Measurements from ENCODE around the gene DLX2.
"Not testable (repeated sequence)": the region's sequence is repeated elsewhere in the genome, so short reads cannot be mapped to it uniquely, and the experiment has no call there.

Gene DLX2

DNA sequence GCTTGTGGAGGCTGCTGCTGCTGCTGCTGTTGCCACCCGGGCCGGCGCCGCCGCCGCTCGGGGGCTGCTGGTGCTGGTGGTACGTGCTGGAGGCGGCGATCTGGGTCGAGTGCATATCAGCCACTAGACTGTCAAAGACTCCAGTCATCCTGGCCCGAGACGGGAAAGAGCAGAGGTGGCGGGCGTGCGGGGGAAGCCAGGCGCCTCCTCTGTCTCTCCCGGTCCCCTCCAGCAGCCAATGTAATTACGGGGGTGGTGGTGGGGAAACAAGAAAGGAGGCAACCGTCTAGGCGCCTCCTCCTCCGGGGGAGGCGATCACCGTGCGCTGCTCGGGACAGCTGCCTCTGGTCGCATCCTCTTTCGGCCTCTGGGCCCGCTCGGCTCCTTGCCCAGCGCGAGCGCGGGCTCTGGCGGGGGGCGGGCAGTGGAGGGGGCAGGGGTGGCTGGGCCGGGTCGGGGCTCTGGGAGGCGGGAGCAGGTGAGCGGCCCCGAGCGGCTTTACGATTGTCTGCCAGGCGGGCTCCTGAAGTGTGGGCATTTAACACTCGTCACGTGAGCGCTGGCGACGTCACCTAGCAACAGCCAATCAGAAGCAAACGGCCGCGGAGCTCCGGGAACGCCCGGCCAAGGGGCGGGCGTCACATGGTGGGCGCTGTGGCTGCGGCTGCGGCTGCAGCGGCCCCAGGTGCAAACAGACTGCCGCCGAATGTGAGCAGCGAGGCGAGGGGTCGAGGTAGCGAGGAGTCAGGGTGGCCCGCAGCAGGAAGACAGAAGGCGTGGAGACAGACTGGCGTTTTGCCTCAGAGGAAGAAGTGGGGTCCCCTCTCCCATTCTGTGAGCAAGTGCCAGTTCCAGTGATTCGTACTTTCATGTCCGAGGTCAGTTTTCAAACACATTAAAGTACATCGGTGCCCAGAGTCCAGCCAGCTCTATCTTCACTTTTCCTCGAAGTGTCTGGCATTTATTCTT is at the start of gene DLX2:
TSS of gene DLX2 (minus strand) at position 510 of the 969 bp plus-strand sequence. CDS start at position 148, 362 bp downstream.
- peak; percentile 81 to 93 for DNase-seq

GRCh38 chr2:172147944-172148650 is 45.4 kb upstream of the DLX2 start:
- DNase-seq = no peak

GRCh38 chr2:172143817-172144216 is 41.1 kb upstream of the DLX2 start:
- no peak for DNase-seq

GRCh38 chr2:172138727-172139126 is 36.0 kb upstream of the DLX2 start:
- not testable (repeated sequence) for DNase-seq

- no peak for DNase-seq
Measured at GRCh38 chr2:172137943-172138342, 35.2 kb upstream of the DLX2 start.

- DNase-seq = no peak
Measured at GRCh38 chr2:172137109-172137508, 34.4 kb upstream of the DLX2 start.

GRCh38 chr2:172135446-172135845 is 32.7 kb upstream of the DLX2 start:
- no peak for DNase-seq

DNA sequence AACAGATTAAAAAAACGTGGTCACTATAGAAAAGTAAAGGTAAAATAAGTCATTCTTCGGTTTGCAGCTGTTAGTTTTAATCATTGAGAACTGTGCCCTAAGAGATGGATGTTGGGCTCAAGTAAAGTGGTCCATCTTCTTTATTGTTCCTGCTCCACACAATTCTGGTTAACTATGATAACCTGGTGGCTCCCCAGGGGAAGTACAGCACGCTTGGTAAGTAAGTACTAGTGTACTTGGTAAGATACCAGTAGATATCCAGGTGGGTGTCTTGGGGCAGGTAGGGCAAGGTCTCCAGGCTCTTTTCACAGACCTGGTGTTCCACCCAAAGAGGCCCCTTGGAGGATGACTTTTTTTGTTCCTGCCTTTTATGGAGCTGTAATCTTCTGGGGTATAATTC is 31.6 kb upstream of the DLX2 start:
- DNase-seq = no peak

GRCh38 chr2:172131713-172132555 is 29.2 kb upstream of the DLX2 start:
- DNase-seq = no peak

DNA sequence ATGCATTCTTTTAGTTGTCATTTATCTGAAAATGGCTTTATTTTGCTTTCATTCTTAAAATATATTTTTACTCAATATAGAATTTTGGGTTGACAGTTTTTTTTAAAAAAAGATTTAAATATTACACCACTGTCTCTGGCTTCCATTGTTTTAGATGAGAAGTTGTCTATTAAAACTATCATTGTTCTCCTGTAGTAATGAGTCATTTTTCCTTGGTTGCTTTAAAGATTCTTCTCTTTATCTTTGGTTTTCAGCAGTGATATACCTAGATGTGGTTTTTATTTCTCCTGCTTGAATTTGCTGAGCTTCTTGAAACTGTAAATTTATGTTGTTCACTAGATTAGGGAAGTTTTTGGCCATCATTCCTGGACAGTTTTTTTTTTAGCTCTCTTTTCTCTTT is 26.7 kb upstream of the DLX2 start:
- DNase-seq = no peak

DNA sequence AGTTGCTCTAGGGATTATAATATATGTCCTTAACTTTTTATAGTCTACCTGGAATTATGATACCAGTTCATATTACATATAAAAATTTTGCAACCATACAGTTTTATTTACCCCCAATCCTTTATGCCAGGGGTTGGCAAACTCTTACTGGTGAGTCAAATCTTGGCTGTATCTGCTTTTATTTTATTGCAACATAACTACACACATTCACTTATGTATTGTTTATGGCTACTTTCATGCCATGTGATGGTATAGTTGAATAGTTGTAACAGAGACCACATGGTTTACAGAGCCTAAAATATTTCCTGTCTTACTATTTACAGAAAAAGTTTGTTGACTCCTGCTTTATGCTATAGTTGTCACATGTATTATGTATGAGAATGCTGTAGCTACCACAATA is 25.8 kb upstream of the DLX2 start:
- DNase-seq = no peak

- DNase-seq = no peak
Measured at GRCh38 chr2:172120118-172120517, 17.4 kb upstream of the DLX2 start.

DNA sequence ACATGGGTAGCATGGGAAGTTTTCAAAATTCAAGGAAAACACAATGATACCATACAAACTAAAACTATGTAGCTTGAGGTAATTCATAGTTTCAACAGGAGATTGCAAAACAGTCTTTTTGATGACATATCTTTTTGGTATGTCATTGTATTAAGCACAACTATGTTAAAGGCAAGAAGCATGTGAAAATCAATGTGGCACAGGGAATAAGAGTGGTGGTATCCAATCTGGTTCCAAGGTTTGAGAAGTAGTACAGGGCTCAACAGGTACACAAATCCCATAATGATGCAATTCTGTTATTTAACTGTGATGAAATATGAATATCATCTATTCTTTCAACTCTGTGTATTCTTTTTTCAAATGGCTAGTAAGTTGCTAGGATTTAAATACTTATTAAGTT is 16.4 kb upstream of the DLX2 start:
- no peak for DNase-seq

- DNase-seq = no peak
Measured at GRCh38 chr2:172116107-172116506, 13.4 kb upstream of the DLX2 start.

DNA sequence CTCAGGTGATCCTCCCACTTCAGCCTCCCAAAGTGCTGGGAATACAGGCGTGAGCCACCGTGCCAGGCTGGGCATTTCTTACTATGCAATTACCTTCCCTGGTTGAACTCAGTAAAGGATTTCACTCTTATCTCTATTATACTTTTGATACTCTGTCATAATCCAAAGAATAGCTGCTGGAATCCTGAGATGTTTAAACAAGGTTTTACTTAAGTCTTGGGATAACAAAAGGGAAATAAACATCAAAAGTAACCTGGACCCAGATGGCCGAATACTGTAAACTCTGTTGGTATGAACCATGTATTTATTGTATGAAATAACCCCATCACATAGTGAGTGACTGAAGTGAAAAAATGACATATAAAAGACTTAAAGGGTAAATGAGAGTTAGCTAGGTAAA is 11.9 kb upstream of the DLX2 start:
- no peak for DNase-seq

DNA sequence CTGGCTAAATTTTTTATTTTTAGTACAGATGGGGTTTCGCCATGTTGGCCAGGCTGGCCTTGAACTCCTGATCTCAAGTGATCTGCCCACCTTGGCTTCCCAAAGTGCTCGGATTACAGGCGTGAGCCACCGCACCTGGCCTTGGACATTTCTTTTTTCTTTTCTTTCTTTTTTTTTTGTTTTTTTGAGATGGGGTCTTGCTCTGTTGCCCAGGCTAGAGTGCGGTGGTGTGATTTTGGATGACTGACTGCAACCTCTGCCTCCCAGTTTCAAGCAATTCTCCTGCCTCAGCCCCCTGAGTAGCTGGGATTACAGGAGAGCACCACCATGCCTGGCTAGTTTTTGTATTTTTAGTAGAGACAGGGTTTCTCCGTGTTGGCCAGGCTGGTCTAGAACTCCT is 11.5 kb upstream of the DLX2 start:
- not testable (repeated sequence) for DNase-seq

GRCh38 chr2:172113617-172114016 is 10.9 kb upstream of the DLX2 start:
- peak; percentile 16 to 51 for DNase-seq

DNA sequence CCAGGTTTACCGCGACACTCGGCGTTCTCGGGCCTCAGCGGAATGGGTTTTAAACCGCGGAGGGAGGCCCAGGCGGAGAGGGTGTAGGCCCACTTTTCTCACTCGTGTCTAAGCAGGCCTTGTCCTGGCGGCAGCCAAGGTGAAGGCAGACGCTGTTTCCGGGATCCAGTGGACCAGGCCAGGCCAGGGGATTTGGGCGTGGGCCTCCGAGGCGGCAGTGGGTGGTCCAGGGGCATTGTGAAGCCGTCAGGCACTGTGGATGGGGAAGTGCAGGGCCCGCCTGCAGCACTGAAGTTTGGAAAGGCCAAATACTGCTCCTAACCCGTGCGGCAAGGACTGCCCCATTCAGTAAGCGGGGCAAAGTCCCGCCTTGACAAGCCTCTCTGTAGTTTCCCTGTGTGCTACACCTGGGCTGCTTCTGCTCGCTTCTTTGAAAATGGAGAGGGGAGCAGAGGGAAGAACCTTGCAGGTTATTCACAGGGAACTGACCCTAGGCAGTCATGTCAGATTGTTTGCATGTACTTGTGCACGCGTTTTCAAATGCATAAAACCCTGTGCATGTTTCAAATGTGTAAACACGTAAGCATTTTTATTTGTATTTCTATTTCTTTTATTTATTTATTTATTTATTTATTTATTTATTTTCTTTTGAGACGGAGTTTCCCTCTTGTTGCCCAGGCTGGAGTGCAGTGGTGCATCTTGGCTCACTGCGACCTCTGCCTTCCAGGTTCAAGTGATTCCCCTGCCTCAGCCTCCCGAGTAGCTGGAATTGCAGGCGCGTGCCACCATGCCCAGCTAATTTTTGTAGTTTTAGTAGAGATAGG is 7.5 kb upstream of the DLX2 start:
- no peak for DNase-seq

DNA sequence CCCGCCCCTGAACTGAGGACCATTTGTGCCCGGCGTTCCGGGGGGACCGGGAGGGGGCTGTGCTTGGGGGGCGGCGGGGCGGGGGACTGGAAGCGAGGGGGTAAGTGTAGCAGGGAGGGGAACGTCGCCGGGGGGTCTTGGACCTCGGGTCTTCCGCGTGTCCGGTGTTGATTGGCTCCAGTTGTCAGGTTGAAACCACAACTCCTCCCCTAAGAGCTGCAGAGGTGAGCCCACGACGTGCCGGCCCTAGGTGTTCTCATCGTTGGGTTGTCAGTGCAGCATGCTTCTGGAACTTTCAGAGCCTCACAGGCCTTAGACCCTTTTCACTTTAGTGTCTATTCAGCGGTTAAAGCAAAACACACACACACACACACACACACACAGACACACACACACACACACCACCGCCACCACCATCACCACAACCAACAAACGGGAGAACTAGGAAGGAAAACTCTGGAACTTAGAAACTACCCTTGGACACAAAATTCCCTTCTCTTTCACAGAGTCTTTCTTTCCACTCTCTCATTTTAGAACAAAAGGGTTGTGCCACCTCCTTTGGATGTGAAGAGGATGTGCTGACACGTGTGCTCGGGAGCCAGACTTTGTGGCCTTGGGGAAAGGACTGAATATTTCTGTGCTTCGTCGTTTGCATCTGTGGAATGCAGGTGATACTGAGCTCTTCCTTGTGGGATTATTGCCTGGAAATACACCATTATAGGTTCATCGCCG is 6.7 kb upstream of the DLX2 start:
- DNase-seq = no peak

DNA sequence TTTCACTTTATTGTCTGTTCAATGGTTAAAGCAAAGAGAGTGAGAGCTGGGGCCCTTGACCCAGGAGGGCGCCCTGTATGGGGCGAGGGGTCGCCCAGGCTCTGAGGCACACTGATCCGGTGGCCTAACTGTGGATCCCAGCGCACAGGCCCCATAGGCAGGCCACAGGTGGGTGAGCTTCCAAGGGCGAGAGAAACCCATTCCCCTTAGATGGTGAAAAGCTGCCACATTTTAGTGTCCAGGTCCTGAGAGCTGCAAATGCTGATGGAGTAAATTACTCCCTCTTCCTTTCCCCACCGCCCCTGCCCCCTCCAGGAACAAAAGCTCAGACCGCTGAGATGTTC is 5.9 kb upstream of the DLX2 start:
- no peak for DNase-seq

Measured in NCI-H446 (cell line).